Measurements from ENCODE around the gene RSPH6A.
"Not testable (repeated sequence)": the region's sequence is repeated elsewhere in the genome, so short reads cannot be mapped to it uniquely, and the experiment has no call there.

Gene RSPH6A

DNA sequence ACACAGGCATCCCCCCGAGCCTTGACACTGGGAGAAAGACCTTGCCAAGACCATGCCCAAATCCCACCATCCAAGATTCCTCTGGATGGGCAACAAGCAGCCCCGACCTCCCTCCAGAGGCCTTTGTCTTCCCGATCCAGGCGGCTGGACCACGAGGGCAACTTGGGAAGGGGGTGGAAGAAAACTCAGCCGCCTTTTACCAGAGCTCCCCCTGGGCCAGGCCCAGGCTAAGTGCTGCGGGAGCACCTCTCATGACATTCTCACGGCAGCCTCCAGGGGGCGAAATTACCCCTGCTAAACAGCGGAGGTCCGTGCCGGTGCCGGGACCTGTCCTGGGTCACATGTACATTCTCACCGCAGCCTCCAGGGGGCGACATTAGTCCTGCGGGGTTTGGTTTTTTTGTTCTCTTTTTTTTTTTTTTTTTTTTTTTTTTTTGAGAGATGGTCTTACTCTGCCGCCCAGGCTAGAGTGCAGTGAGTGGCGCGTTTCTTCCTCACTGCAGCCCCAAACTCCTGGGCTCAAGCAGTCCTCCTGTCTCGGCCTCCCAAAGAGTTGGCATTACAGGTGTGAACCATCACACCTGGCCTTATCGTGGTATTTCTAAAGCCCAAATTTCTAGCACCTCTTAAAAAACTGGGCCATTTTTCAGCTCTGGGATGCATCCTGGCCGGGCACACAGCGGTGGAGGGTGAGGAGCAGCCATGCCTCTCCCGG lies 2.1 kb upstream of the RSPH6A start:
- no peaks in the 10 kb centered on the region for H3K27me3 Mint-ChIP-seq
- no peak overlapping the region for H3K4me3 Mint-ChIP-seq
- H3K4me1 Mint-ChIP-seq, result peaks cover 10% of the 10 kb centered on the region
- peak; percentile 96 for ATAC-seq
- H3K27ac Mint-ChIP-seq, result no peak overlapping the region
- peaks cover 13% of the 10 kb centered on the region for H3K36me3 Mint-ChIP-seq
- H3K9me3 Mint-ChIP-seq, result no peaks in the 10 kb centered on the region

GRCh38 chr19:45816236-45817009 lies 1.3 kb upstream of the RSPH6A start:
- Mint-ChIP-seq H3K27ac (no peak overlapping the region), H3K4me1 (peaks cover 10% of the 10 kb centered on the region), H3K4me3 (no peak overlapping the region), H3K36me3 (peaks cover 8% of the 10 kb centered on the region), H3K27me3 (no peaks in the 10 kb centered on the region), H3K9me3 (no peaks in the 10 kb centered on the region)
- no peak for ATAC-seq

GRCh38 chr19:45815481-45816216 lies 541 bp upstream of the RSPH6A start:
- Mint-ChIP-seq H3K4me3 (no peak overlapping the region), H3K27me3 (no peaks in the 10 kb centered on the region), H3K36me3 (peaks cover under 1% of the 10 kb centered on the region), H3K9me3 (no peaks in the 10 kb centered on the region), H3K4me1 (peaks cover 11% of the 10 kb centered on the region), H3K27ac (no peak overlapping the region)
- no peak for ATAC-seq

DNA sequence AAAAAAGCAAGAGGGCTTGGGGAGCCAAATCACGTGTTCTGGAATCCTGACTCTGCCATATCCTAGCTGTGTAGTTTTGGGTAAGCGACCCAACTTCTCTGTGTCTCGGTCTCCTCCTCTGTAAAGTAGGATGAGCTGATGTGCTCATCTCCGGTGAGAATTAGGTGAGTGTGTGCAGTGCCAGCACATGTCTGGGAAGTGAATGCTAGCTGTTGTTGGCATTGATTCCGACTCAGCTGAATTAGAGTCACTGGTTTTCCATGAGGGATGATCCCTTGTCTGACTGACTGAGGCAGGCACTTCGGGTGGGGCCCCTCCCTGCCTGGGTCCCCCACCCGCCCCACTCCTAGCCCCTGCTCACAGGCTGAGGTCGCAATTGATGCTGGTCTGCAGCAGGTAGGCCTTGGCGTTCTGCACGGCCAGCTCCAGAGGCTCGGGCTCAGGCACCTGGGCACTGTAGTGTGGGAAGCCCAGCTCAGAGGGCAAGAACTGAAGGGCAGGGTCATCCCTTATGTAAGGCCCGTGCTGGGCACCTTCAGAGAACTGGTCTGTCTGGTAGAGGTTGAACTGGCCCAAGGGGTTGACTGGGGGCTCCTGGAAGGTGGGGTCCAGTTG lies 835 bp downstream of the RSPH6A start:
- Mint-ChIP-seq H3K4me3 (no peak overlapping the region), H3K36me3 (no peaks in the 10 kb centered on the region), H3K27ac (no peak overlapping the region), H3K4me1 (peaks cover 22% of the 10 kb centered on the region), H3K27me3 (peaks cover 6% of the 10 kb centered on the region), H3K9me3 (no peaks in the 10 kb centered on the region)
- ATAC-seq, result no peak

- ATAC-seq, result no peak
- H3K9me3 Mint-ChIP-seq, result no peaks in the 10 kb centered on the region
- H3K36me3 Mint-ChIP-seq, result no peaks in the 10 kb centered on the region
- H3K4me1 Mint-ChIP-seq, result peaks cover 18% of the 10 kb centered on the region
- H3K4me3 Mint-ChIP-seq, result no peak overlapping the region
- no peak overlapping the region for H3K27ac Mint-ChIP-seq
- peaks cover 9% of the 10 kb centered on the region for H3K27me3 Mint-ChIP-seq
Measured at GRCh38 chr19:45812297-45812696, 2.8 kb downstream of the RSPH6A start.

DNA sequence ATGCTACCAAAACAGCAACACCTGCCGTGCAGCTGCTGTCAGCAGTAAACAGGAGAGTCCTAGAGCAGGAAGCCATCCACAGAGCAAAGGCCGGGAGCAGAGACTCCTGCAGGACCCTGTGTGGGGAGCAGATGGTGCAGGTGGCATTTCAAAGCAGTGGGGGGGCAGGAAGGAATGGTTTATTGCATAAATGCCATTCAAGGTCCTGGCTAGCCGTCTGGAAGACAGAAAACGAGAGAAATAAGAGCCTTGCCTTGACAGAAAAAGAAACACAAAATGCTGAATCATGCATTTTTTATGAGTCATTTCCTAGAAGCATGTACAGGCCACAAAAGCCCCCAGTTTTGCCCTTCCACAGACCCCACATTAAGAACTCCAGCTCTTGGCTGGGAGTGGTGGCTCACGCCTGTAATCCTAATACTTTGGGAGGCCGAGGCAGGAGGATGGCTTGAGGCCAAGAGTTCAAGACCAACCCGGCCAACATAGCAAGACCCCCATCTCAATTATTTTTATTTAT lies 5.4 kb downstream of the RSPH6A start:
- no peak for ATAC-seq
- Mint-ChIP-seq H3K36me3 (no peaks in the 10 kb centered on the region), H3K4me3 (no peak overlapping the region), H3K27me3 (peaks cover 9% of the 10 kb centered on the region), H3K4me1 (peaks cover 20% of the 10 kb centered on the region), H3K9me3 (no peaks in the 10 kb centered on the region), H3K27ac (peak overlapping the region; percentile 58)

- Mint-ChIP-seq H3K9me3 (no peaks in the 10 kb centered on the region), H3K4me1 (peaks cover 20% of the 10 kb centered on the region), H3K4me3 (no peak overlapping the region), H3K36me3 (no peaks in the 10 kb centered on the region), H3K27ac (no peak overlapping the region), H3K27me3 (peaks cover 26% of the 10 kb centered on the region)
- no peak for ATAC-seq
Measured at GRCh38 chr19:45805719-45806118, 9.4 kb downstream of the RSPH6A start.

DNA sequence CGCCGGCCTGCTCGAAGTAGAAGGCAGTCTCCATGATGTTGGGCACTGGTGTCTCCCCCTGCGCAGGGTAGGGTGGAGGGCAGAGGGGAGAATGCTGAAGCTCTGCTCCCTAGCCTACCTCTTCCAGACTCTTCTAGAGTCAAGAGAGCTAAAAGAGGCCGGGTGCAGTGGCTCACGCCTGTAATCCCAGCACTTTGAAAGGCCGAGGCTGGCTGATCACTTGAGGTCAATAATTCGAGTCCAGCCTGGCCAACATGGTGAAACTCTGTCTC lies 10.2 kb downstream of the RSPH6A start:
- ATAC-seq, result no peak
- Mint-ChIP-seq H3K9me3 (no peaks in the 10 kb centered on the region), H3K27ac (no peak overlapping the region), H3K27me3 (peaks cover 34% of the 10 kb centered on the region), H3K4me3 (no peak overlapping the region), H3K4me1 (peaks cover 14% of the 10 kb centered on the region), H3K36me3 (no peaks in the 10 kb centered on the region)

DNA sequence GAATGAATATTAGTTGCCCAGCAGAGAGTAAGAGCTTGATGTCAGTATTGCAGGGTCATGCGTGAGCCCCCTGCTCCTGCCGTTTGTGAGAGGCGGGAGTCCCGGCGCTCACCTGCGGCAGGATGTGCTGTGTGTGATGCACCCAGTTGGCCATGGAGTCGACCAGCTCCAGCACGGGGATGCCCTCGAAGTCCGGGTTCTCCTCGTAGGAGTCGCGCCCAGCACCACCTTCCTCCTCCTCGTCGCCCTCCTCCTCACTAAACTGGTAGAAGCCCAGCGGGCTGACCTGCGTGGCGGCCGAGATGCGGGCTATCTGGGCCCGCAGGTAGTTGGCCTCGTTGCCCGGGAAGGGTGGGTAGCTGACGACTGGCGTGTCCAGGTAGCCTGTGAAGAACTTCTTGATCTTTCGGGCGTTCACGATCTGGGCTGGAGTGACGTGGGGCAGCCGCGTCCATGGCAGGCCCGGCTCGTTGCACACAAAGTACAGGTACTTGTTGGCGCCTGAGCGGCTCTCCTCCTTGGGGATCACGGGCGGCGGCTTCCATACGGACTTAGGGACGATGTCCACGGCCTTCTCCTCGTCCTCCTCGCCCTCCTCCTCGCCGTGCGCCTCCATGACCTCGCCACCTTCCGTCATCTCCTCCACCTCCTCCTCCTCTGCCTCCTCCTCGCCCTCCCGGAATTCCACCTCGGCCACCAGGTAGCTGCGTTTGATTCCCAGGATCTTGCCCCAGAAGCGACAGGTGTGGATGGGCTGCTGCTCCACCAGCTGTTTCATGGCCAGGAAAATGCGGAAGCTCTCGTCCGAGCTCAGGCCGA lies 10.8 kb downstream of the RSPH6A start:
- no peak for ATAC-seq
- no peaks in the 10 kb centered on the region for H3K9me3 Mint-ChIP-seq

GRCh38 chr19:45801603-45802175 lies 13.4 kb downstream of the RSPH6A start:
- ATAC-seq, result no peak
- H3K4me3 Mint-ChIP-seq, result no peak overlapping the region
- H3K4me1 Mint-ChIP-seq, result peaks cover 15% of the 10 kb centered on the region
- no peak overlapping the region for H3K27ac Mint-ChIP-seq
- H3K27me3 Mint-ChIP-seq, result peaks cover 54% of the 10 kb centered on the region
- H3K9me3 Mint-ChIP-seq, result no peaks in the 10 kb centered on the region
- H3K36me3 Mint-ChIP-seq, result no peaks in the 10 kb centered on the region

More for the DNA sequence above, 10.8 kb downstream of the RSPH6A start:
- Mint-ChIP-seq H3K27ac (no peak overlapping the region), H3K4me3 (no peak overlapping the region), H3K36me3 (no peaks in the 10 kb centered on the region), H3K4me1 (peaks cover 9% of the 10 kb centered on the region), H3K27me3 (peaks cover 32% of the 10 kb centered on the region)

DNA sequence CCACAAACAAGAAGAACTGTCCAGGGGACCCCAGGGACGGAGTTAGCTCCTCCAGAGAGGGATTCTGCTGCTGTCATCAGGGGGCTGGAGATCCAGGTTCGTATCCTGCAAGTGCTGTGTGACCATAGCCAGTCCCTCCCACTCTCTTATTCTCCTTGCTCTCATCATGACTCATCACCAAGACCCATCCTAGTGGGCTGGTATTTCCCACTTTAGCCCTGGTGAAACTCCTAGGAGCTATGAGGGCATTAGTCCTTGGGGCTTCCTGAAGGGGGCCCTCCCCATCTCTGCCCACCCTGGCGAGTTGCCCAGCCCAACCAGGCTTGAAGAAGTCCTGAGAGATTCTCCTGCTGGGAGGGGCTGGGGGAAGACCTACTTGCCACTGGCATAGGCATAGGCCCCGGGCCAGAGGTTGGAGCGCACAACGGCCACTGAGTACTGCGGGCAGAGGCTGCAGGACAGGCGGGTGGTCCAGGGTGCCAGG lies 15.0 kb downstream of the RSPH6A start:
- no peaks in the 10 kb centered on the region for H3K36me3 Mint-ChIP-seq
- H3K9me3 Mint-ChIP-seq, result no peaks in the 10 kb centered on the region
- no peak overlapping the region for H3K4me3 Mint-ChIP-seq
- H3K27me3 Mint-ChIP-seq, result peaks cover 65% of the 10 kb centered on the region
- H3K27ac Mint-ChIP-seq, result no peak overlapping the region
- ATAC-seq, result no peak
- peaks cover 9% of the 10 kb centered on the region for H3K4me1 Mint-ChIP-seq

- H3K4me1 Mint-ChIP-seq, result peaks cover 14% of the 10 kb centered on the region
- H3K36me3 Mint-ChIP-seq, H3K9me3 Mint-ChIP-seq, H3K4me3 Mint-ChIP-seq, ATAC-seq, H3K27ac Mint-ChIP-seq: not testable (repeated sequence)
- peaks cover 71% of the 10 kb centered on the region for H3K27me3 Mint-ChIP-seq
Measured at GRCh38 chr19:45799541-45799940, 15.6 kb downstream of the RSPH6A start.

DNA sequence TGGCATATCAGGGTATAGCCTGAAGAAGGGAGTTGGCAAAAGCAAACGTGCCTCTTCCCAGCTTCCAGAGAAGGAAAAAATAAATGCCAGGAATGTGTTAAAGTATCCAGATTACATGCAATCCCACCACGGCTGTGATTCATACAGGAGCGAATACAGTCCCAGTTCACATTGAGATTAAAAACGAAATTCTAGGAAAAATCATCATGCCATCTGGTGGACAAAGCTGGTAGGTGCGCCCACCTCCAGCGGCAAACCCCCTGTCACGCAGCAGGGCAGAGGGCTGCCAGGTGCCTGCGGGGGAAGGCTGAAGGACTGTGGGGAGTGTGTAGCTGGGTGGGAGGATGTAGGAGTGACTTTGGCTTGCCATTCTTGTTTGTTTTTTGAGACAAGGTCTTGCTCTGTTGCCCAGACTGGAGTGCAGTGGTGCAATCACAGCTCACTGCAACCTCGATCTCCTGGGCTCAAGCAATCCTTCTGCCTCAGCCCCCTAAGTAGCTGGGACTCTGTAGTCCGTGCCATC lies 16.1 kb downstream of the RSPH6A start:
- Mint-ChIP-seq H3K9me3 (no peaks in the 10 kb centered on the region), H3K4me1 (peaks cover 17% of the 10 kb centered on the region), H3K27me3 (peaks cover 74% of the 10 kb centered on the region), H3K4me3 (no peak overlapping the region), H3K36me3 (no peaks in the 10 kb centered on the region), H3K27ac (no peak overlapping the region)
- peak; percentile 82 for ATAC-seq

GRCh38 chr19:45794627-45795026 lies 20.5 kb downstream of the RSPH6A start:
- Mint-ChIP-seq H3K27ac (no peak overlapping the region), H3K4me3 (no peak overlapping the region), H3K36me3 (no peaks in the 10 kb centered on the region), H3K27me3 (peaks cover 47% of the 10 kb centered on the region), H3K9me3 (no peaks in the 10 kb centered on the region), H3K4me1 (peaks cover 51% of the 10 kb centered on the region)
- no peak for ATAC-seq

Data from stimulated activated memory B cell treated with anti-CD40 and anti-IgM and Interleukin-4, amounts not matched to agents 10 μg/mL and 1 μg/mL and 100 μg/mL, for 72 hours (primary cell).